ENCODE results near the gene GPC2. TPM values are rescaled to one million over a fixed set of nuclear protein-coding genes. Genes with fewer than 3 reads are reported as not detected.
"Not testable (repeated sequence)": the region's sequence is repeated elsewhere in the genome, so short reads cannot be mapped to it uniquely, and the experiment has no call there.

GPC2 gene
- total RNA-seq, 2 experiments from 2014 or later = 2.3 to 2.8 TPM

DNA sequence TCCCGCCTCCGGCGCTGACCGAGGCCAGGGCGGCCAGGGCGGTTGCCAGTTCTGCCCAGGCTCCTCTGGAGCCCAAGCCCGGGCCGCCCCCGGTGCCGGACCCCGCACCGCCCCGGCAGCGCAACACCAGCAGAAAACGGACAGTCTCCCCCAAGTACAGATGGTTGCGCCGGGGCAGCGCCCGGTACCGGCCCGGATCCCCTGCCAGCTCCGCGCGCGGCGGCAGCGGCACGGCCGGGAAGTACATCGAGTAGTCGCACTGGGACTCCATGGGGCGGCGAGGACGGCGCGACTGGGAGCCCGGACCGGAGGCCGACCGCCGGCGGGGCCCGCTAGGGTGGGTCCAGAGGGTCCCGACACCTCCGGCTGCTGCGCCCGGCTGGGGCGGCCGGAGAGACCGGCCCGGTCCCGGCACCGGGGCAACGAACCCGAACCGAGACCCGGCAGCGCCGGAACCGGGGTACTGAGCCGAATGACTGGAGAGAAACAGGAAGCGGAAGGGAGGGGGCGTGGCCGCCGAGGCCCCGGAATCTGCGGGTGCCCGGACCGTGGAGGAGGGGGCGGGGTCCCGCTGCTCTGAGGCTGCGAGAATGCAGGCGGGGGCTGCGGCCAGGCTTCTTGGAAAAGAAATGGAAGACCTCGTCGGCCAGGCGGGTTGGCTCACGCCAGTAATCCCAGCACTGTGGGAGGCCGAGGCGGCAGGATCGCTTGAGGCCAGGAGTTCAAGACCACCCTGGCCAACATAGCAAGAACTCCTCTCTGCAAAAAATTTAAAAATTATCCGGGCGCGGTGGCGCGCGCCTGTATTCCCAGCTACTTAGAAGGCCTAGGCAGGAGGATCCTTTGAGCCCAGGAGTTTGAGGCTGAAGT, 18.7 kb downstream of the GPC2 start, which contains the start of gene TRAPPC14:
TSS of gene TRAPPC14 (minus strand) at position 495 of the 870 bp plus-strand sequence. CDS start at position 271, 224 bp downstream.
- POLR2A ChIA-PET = no interaction called here

DNA sequence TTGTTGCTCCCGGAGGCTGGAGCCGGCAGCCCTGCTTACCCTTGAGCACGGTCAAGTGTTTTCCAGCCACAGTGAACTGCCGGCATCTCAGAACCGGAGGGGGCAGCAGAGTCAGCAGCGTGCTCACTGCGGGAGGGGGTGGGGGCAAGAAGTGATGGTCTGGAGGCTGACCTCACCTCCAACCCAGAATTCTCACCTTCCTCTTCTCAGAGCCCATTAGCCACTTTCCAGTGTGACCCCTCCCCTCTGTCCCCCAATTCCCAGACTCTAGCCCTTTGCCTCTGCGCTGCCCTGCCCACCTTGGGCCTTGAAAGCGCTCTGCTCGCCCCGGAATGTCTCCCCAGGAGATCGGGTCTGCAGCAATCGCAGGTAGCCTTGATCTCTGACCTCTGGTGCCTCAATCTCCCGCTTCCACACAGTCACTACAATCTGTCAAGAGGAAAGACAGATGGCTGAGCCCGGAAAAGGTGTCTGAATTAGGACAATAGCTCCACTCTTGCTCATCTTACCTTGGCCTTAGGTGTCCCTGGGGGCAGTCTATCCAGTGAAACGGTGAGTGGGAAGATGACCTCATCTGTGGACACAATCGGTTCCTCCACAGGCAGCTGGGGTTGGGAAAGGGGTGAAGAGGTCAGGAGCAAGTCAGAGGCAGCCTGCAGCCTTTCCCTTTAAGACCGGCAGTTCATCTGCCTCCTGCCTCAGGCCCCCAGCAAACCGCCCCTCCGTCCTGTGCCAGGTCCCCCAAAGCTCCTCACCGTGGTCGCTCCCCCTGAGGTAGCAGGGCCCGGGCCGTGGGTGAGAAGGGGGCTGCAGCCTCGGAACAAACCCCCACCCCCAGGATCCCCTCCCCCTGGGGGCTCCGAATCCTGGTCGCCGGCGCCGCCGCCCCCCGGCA, 19.6 kb downstream of the GPC2 start:
- CTCF ChIA-PET = interaction anchor here (1.2 to 1.9 kb wide), 3 partner anchors 10 to 28 kb away, joined by 3 to 5 read pairs (median 4); partner anchors contain the start of gene GAL3ST4
- POLR2A ChIA-PET = interaction anchor here (1.2 to 1.5 kb wide), 2 partner anchors 9 to 57 kb away, joined by 3 read pairs; partner anchors contain the start of genes LAMTOR4 and MCM7

More for the DNA sequence above, 18.7 kb downstream of the GPC2 start, which contains the start of gene TRAPPC14:
- CTCF ChIA-PET = interaction anchor here (0.6 to 1.9 kb wide), 4 partner anchors 9 to 75 kb away, joined by 3 to 5 read pairs (median 4); partner anchors contain the start of gene GAL3ST4

DNA sequence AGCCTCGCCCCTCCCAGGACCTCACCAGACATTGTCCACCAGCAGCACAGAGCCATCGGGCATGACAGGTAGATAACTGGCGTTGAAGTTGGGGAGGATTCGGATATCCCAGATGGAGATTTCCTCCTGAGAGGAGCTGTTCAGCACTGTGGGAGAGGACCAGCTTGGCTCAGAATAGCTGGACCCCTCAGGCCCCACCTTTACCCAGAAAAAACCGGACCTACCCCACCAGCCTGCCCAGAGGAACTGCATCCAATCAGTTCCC, 20.2 kb downstream of the GPC2 start:
- POLR2A ChIA-PET = interaction anchor here (1.2 to 1.5 kb wide), 2 partner anchors 8 to 56 kb away, joined by 3 read pairs; partner anchors contain the start of genes LAMTOR4 and MCM7
- CTCF ChIA-PET = interaction anchor here (0.5 to 1.4 kb wide), 3 partner anchors 24 to 735 kb away, joined by 3 to 4 read pairs (median 4); no protein-coding TSS in a partner anchor

DNA sequence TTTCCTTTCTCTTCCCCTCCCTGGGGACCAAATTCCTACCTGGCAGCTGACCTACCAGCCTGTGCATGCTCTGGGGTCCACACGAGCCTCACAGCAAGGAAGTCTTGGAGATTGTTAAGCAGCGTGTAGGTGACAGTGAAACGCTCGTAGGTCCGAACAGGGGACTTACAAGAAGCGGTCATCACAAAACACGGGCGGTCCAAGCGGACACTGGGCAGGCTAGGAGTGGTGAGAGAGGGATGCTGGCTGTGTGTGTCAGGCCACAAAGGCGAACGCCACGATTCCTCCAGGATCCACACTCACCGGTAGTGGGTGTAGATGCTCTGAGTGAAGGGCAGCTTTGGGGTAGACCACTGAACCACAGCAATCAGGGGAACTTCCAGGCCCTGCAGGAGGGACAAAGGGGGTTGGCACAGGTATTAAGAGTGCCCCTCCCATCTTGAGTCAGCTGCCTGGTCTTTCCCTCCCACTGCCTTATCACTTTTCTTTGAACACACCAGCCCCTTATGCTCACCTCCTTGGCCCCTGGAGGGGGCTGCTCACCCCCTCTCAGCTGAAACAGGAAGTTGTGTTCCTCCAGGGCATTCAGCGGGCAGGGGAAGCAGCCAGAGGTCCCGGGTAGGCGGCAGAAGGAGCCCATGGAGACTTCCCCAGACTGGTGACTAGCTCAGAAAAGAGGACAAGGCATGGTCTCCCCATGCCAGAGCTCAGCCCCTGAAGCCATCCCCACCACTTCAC, 20.7 kb downstream of the GPC2 start:
- ChIA-PET CTCF (interaction anchor here (0.5 to 1.4 kb wide), 3 partner anchors 24 to 735 kb away, joined by 3 to 4 read pairs (median 4); no protein-coding TSS in a partner anchor), POLR2A (interaction anchor here (1.2 to 1.5 kb wide), 2 partner anchors 8 to 56 kb away, joined by 3 read pairs; partner anchors contain the start of genes LAMTOR4 and MCM7)

DNA sequence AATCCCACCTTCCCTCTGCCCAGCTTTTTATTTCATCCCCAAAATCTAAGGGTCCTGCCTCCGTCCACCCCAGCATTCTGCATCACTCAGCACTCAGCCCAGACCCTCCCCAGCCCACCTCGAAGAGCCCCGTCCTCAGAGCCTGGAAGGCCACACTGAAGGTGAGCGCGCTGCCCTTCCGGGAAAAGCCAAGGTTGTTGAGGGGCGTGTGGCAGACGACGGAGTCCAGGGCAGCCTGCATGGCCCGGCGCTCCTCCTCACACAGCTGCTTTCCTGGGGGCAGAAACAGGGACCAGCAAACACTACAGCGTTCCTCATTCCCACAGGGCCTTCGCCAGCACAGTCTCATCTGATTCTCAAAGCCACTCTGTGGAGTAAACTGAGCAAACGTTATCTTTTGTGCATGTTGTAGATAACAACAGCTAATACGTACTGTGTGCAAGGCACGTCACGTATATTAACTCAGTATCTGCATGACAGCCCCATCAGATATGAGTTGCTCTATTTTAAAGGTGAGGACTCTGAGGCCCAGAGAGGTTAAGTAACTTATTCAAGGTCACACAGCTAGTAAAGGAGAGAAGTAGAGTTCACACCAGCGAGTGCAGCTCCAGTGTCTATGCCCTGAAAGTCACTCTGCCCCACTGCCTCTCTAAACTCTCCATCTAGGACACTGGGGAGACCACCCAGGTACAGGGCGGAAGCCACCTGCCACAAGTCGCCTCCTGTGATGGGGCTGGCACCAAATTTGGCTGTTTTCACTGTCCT, 21.4 kb downstream of the GPC2 start:
- ChIA-PET CTCF (interaction anchor here (0.9 kb wide), 1 partner anchor 10 kb away, joined by 3 read pairs; no protein-coding TSS in a partner anchor), POLR2A (interaction anchor here (0.9 to 1.5 kb wide), 2 partner anchors 53 to 55 kb away, joined by 3 read pairs; partner anchors contain the start of gene MCM7)

DNA sequence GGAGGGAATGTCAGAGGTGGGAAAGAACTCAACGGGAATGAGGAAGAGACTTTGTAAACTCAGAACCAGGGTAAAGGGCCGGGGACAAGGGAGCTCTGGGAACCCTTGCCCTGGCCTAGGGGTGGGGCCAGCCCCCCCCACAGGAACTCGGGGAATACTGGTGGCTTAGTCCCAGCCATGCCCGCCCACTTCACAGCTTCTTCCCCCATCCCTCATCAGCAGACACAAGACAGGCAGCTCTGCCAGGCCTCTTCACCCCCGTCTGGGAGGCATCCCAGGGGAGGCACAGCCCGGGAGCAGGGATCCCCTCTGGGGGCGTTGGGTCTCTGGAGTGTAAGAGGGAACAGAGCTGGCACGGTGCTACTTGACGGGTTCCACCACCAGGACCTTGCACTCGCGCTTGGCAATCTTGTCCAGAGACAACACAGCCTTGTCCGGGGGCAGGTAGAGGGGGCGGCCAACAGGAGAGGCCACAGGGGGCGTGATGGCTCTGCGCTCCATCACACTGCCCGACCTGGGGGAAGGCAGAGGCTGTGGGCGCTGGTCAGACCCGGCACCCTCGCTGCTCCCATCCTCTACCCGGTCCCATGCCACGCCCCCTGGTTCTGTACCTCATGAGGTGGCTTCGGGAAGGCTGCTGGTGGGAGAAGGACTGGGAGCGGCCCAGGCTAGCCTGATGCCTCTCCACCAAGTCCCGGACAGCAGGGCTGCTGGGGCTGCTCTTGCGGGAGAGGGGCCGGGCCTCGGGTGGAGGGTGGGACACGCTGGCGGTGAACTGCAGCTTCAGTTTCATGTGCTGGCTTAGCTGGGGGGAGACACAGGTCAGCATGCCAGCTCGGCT, 22.3 kb downstream of the GPC2 start:
- ChIA-PET CTCF (interaction anchor here (0.9 kb wide), 1 partner anchor 11 kb away, joined by 3 read pairs; no protein-coding TSS in a partner anchor), POLR2A (interaction anchor here (0.9 kb wide), 1 partner anchor 53 kb away, joined by 3 read pairs; no protein-coding TSS in a partner anchor)

DNA sequence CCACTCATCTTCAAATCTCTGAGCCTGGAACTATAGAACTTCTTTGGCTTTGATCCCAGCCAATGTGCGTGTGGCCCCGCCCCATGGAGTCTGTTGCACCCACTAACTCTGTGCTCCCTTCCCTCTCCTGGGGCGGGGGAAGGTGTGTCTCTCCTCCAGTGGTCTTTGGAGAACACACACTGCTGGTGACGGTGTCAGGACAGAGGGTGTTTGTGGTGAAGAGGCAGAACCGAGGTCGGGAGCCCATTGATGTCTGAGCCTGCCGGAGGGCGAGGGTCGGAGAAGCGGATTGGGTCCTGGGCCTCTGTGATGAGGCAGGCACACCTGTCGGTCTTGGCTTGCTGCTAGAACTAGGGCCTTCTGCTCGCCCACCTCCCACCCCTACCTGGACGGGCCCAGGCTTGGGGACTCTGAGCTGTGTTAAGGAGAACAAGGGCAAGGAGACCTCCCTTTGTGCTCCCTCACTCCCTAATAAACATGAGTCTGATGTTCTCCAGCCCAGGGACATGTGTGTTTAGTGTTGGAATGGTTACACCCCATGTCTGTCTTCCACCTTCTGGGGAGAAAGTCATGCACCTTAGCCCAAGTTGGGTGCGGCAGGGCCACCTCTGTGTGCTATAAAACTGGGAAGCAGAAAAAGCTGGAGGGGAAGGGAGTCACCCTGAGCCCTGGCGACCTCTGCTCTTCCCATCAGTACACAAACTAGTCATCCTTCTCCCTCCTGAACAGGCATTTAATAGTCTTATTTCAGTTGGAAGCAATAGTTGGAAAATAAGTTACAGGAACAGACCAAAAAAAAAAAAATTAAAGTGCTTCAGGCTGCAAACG, 23.3 kb downstream of the GPC2 start:
- CTCF ChIA-PET = no interaction called here
- POLR2A ChIA-PET = no interaction called here

DNA sequence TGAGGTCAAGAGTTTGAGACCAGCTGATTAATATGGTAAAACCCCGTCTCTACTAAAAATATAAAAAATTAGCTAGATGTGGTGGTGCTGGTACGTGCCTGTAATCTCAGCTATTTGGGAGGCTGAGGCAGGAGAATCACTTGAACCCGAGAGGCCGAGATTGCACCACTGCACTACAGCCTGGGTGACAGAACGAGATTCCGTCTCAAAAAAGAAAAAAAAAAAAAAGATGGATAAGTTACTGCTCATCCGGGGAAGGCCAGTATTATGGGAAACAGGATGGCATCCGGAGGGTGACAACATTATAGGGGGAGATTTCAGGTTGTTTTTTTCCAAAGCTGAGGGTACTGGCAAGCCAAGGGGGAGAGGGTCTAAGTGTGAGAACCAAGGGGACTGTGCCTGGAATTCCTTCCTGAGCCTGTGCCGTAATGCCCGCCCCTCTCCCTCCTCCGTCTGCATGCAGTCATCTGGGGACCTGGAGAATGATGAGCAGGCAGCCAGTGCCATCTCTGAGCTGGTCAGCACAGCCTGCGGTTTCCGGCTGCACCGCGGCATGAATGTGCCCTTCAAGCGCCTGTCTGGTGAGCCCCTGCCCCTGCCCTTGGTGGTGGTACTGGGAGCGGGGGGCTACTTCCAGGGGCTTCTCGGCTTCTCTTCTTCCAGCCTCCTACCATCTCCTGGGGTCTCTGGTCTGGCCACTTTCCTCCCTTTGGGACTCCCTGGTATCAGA, 24.1 kb downstream of the GPC2 start:
- POLR2A ChIA-PET = no interaction called here
- CTCF ChIA-PET = interaction anchor here (0.7 kb wide), 1 partner anchor 178 kb away, joined by 4 read pairs; no protein-coding TSS in a partner anchor

DNA sequence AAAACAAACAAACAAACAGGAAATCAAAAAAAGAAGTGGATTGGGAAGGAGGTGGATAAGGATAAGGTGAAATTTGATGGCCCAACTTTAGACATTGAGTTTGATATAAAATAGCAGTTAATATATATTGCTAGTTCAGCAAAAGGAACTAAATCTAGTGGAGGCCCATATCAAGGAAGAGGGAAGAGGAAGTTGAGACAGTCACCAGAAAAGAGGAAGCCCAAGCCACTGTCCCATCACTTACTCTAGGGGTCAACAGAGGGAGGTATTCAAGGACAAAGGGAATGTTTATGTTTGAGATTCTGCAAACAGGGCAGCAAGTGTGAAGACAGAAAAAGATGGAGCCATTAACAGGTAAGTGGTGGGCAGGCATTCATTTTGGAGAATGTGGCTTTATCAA, 24.8 kb downstream of the GPC2 start:
- POLR2A ChIA-PET = interaction anchor here (0.7 kb wide), 1 partner anchor 300 kb away, joined by 6 read pairs; no protein-coding TSS in a partner anchor
- CTCF ChIA-PET = interaction anchor here (0.7 kb wide), 1 partner anchor 178 kb away, joined by 4 read pairs; no protein-coding TSS in a partner anchor

DNA sequence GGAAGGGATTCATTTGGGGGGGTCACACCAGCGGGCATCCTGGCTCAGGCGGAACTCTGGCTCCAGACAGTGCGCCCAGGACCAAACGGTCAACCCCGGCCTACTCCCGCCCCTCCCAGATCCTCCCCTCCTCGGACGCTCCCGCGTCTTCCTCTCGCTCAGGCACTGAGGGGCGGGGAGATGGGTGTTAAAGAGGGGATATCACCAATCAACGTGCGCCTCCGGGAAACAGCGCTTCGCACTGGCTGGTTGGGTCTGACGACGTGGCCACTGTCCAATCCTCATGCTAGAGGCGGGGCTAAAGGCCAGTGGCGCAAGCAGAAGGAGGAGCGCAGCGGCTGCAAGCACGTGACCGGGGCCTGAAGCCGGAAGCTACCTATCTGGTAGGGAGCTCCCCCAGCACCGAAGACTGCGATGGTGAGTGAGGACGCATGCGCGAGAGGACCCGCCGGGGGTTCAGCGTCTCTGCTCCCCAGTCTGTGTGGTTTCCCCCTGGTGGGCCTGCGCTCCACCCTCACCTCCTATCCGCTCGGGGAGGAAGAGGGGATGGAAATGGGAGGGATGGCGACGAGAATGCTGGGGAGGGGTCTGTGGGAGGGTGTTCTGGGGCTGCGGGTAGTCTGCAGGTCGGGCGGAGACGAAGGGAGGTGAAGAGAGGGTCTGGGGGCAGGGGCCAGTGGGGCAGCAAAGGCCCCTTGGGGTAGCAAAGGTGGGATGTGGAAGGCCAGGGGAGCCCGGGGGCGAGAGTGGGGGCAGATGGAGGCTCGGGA, 28.4 kb downstream of the GPC2 start, which contains the start of gene LAMTOR4:
TSS of gene LAMTOR4 (plus strand) at position 360 of the 770 bp plus-strand sequence. CDS start at position 415, 55 bp downstream.
- POLR2A ChIA-PET = interaction anchor here (0.6 to 1.2 kb wide), 9 partner anchors 8 to 755 kb away, joined by 3 to 6 read pairs (median 3); partner anchors contain the start of gene MBLAC1
- CTCF ChIA-PET = interaction anchor here (0.5 to 1.2 kb wide), 5 partner anchors 15 to 159 kb away, joined by 3 to 5 read pairs (median 5); no protein-coding TSS in a partner anchor

DNA sequence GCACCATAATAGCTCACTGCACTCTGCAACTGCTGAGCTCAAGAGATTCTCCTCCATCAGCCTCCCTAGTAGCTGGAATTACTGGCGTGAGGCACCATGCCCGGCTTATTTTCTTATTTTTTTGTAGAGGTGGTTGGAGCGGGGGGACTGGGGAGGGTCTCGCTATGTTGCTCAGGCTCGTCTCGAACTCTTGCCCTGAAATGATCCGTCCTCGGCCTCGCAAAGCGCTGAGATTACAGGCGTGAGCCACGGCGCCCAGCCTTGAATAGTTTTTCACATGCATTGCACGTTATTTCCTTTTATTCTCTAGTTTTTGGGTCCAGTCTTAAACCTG, 29.0 kb downstream of the GPC2 start:
- POLR2A ChIA-PET = interaction anchor here (0.6 to 1.2 kb wide), 7 partner anchors 9 to 755 kb away, joined by 3 to 6 read pairs (median 3); no protein-coding TSS in a partner anchor
- CTCF ChIA-PET = interaction anchor here (0.5 to 1.7 kb wide), 7 partner anchors 13 to 63 kb away, joined by 3 to 6 read pairs (median 5); no protein-coding TSS in a partner anchor

DNA sequence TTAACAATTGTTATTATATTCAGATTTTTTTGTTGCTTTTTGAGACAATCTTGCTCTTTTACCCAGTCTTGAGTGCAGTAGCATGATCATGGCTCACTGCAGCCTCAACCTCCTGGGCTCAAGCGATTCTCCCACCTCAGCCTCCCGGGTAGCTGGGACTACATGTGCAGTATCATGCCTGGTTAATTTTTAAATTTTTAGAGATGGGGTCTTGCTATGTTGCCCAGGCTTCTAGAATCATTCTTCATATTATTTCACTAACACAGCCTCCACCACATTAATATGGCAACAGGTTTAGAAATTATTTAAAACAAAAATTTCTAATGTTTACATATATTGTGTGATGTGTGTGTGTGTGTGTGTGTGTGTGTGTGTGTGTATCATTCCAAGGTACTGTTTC, 29.9 kb downstream of the GPC2 start:
- CTCF ChIA-PET = interaction anchor here (0.7 to 1.7 kb wide), 3 partner anchors 13 to 21 kb away, joined by 3 to 6 read pairs (median 4); no protein-coding TSS in a partner anchor
- POLR2A ChIA-PET = interaction anchor here (0.5 to 1.1 kb wide), 5 partner anchors 19 to 125 kb away, joined by 3 to 6 read pairs (median 3); no protein-coding TSS in a partner anchor

DNA sequence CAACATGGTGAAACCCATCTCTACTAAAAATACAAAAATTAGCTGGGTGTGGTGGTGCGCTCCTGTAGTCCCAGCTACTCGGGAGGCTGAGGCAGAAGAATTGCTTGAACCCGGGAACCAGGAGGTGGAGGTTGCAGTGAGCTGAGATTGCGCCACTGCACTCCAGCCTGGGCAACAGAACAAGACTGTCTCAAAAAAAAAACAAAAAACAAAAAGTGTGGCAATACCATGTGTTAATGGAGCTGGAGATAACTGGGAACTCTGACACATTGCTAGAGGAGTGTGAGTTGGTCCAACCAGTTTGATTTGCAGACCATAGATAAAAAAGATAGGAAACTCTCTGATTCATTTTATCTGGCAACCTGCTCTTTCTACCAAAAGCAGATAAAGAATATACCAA, 30.8 kb downstream of the GPC2 start:
- POLR2A ChIA-PET = not testable (repeated sequence)
- CTCF ChIA-PET = interaction anchor here (0.5 to 1.7 kb wide), 3 partner anchors 11 to 18 kb away, joined by 3 to 6 read pairs (median 3); no protein-coding TSS in a partner anchor

DNA sequence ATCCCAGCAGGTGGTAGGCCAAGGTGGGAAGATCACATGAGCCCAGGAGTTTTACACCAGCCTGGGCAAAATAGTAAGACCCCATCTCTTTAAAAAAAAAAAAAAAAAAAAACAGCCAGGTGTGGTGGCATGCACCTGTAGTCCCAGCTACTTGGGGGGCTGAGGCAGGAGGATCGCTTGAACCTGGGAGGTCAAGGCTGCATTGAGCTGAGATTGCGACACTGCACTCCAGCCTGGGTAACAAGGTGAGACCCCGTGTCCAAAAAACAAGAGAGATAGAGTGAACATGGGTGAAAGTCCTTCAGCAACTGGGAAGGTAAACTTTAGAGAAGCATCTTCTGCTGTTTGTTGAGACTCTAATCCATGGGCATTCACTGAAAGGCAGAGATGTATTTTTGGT, 34.7 kb downstream of the GPC2 start:
- POLR2A ChIA-PET = no interaction called here
- CTCF ChIA-PET = interaction anchor here (0.6 to 0.8 kb wide), 3 partner anchors 13 to 35 kb away, joined by 4 to 5 read pairs (median 4); partner anchors contain the start of gene STAG3

Data from activated CD8-positive, alpha-beta memory T cell treated with anti-CD3 and anti-CD28 coated beads for 36 hours (primary cell).